ENCODE results near the gene TFAM.

DNA sequence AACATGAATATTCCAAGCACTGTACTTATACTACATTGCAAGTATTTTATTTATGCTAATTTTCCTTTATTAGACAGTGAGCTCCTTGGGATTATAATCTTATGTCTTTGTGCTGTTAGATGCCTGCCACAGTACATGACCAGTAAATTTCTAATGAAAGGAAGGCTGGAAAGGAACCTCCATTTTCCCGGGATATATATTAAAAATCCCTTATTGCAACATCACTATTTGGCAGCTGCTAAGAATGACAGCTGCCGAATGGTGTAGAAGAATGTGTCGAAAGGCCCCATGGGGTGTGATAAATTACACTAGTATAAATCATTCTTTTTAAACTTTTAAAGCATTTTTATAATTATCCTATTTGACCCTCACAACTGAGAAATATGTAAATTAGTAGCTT is 59.1 kb downstream of the TFAM start:
- TF ChIP-seq, protein P1, sequence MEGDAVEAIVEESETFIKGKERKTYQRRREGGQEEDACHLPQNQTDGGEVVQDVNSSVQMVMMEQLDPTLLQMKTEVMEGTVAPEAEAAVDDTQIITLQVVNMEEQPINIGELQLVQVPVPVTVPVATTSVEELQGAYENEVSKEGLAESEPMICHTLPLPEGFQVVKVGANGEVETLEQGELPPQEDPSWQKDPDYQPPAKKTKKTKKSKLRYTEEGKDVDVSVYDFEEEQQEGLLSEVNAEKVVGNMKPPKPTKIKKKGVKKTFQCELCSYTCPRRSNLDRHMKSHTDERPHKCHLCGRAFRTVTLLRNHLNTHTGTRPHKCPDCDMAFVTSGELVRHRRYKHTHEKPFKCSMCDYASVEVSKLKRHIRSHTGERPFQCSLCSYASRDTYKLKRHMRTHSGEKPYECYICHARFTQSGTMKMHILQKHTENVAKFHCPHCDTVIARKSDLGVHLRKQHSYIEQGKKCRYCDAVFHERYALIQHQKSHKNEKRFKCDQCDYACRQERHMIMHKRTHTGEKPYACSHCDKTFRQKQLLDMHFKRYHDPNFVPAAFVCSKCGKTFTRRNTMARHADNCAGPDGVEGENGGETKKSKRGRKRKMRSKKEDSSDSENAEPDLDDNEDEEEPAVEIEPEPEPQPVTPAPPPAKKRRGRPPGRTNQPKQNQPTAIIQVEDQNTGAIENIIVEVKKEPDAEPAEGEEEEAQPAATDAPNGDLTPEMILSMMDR (IDR thresholded peaks at IDR 0.05) = no peak
- TF ChIP-seq EZH2 (IDR thresholded peaks at IDR 0.05; ENCODE audit: borderline replicate concordance, insufficient read depth, low read depth, low read length, poor library complexity, severe bottlenecking) = no peak

All from B cell (primary cell).